CD4-positive, alpha-beta T cell (primary cell): ENCODE results near the gene HSDL1. TPM values are rescaled to one million over a fixed set of nuclear protein-coding genes. Genes with fewer than 3 reads are reported as not detected.

ENCODE experiments used
- ATAC-seq: fragments of 200-7000 bp; cut with Tn5 transposase; one replicate; pipeline ENCODE4 v1.10.0; 2022; ENCODE audit warnings: mild to moderate bottlenecking; ENCODE audit not compliant: poor library complexity
- CTCF ChIA-PET: fragments of 350-600 bp; sonication (Branson Sonifier 250); formaldehyde crosslinking; loops from one replicate; lab custom pipeline; 2021; ENCODE audit warnings: antibody characterized with exemption, inconsistent platforms; lab: Charles Lee
- POLR2A ChIA-PET: fragments of 350-600 bp; sonication (Branson Sonifier 250); formaldehyde crosslinking; loops from one replicate; lab custom pipeline; 2021; ENCODE audit warnings: antibody characterized with exemption, inconsistent platforms; lab: Charles Lee
- DNase-seq, 14 experiments: peaks; one replicate each; pipeline ENCODE4 v3.0.0-alpha.2; 2013 to 2020; ENCODE audit warnings: mixed read lengths in 2 of 14
- H3K27ac ChIP-seq, 2 donors: one replicate each; pipeline versions ENCODE4 v1.5.1 to v1.7.0; 2013; ENCODE audit warnings: low read length in 2 of 2, low read depth in 1 of 2, mild to moderate bottlenecking in 1 of 2
- H3K27me3 ChIP-seq, 2 experiments: 1 replicate in 1 of 2; 2 replicates in 1 of 2; pipeline versions ENCODE4 v1.6.1 to v1.7.0; 2013; ENCODE audit warnings: low read length in 2 of 2, control low read depth in 1 of 2, mild to moderate bottlenecking in 1 of 2, moderate library complexity in 1 of 2; ENCODE audit not compliant: insufficient read depth in 2 of 2, control insufficient read depth in 1 of 2
- H3K36me3 ChIP-seq: one replicate; pipeline ENCODE4 v1.6.1; 2013; ENCODE audit warnings: low read length, control low read depth; ENCODE audit not compliant: insufficient read depth
- H3K4me1 ChIP-seq: one replicate; pipeline ENCODE4 v1.6.1; 2013; ENCODE audit warnings: low read length, control low read depth; ENCODE audit not compliant: insufficient read depth
- H3K4me3 ChIP-seq: one replicate; pipeline ENCODE4 v1.5.1; 2013; ENCODE audit warnings: mild to moderate bottlenecking, low read length, moderate library complexity
- H3K9me3 ChIP-seq, 2 experiments: 1 replicate in 1 of 2; 2 replicates in 1 of 2; pipeline versions ENCODE4 v1.6.1 to v1.7.0; 2013; ENCODE audit warnings: low read length in 2 of 2, mild to moderate bottlenecking in 2 of 2, control low read depth in 1 of 2, moderate library complexity in 1 of 2; ENCODE audit not compliant: control insufficient read depth in 1 of 2, insufficient read depth in 1 of 2
- H3K27ac Mint-ChIP-seq: one replicate; pipeline ENCODE4 v1.8.0; 2020; ENCODE audit warnings: mixed read lengths
- H3K27me3 Mint-ChIP-seq: one replicate; pipeline ENCODE4 v1.8.0; 2021; ENCODE audit warnings: mixed read lengths
- H3K36me3 Mint-ChIP-seq: one replicate; pipeline ENCODE4 v1.8.0; 2021; ENCODE audit warnings: low read depth, mixed read lengths
- H3K4me1 Mint-ChIP-seq: one replicate; pipeline ENCODE4 v1.8.0; 2021; ENCODE audit warnings: low read depth, mixed read lengths
- H3K4me3 Mint-ChIP-seq: one replicate; pipeline ENCODE4 v1.8.0; 2020; ENCODE audit warnings: mild to moderate bottlenecking, mixed read lengths
- H3K9me3 Mint-ChIP-seq: one replicate; pipeline ENCODE4 v1.8.0; 2020; ENCODE audit warnings: mixed read lengths
- CTCF ChIP-seq: fragments of 200-600 bp; IDR thresholded peaks from one replicate; pipeline ENCODE4 v1.8.0; 2022; ENCODE audit warnings: antibody characterized with exemption, mild to moderate bottlenecking
- intact Hi-C, 2 experiments: fragments of 100-400 bp; cut with DNase I in 1 of 2; cut with micrococcal nuclease in 1 of 2; formaldehyde crosslinking; loops; one replicate each; pipeline versions ENCODE4 v1.15.1 to v1.9.0; 2023 to 2025; cut with DNase I, micrococcal nuclease
- total RNA-seq, 174 experiments: library from RNA in 2 of 174; stranded (reverse) in 2 of 174; gene quantifications; one replicate each; pipeline ENCODE4 v1.2.3 and lab custom pipeline; 2021 to 2026

HSDL1 gene
- total RNA-seq, 2 experiments from 2014 or later = 9.4 to 12.1 TPM

GRCh38 chr16:84105948-84106740, 38.8 kb downstream of the HSDL1 start:
- Histone ChIP-seq H3K36me3 (peaks cover 40% of the 10 kb centered on the region), H3K4me3 (no peak overlapping the region), H3K4me1 (peaks cover 34% of the 10 kb centered on the region), H3K9me3 (no peaks in the 10 kb centered on the region), H3K27me3 (no peaks in the 10 kb centered on the region), H3K27ac (no peak overlapping the region)
- intact Hi-C loops = no loop called here
- Mint-ChIP-seq H3K36me3 (peaks cover 71% of the 10 kb centered on the region), H3K27ac (peak overlapping the region; percentile 65), H3K4me1 (peaks cover 70% of the 10 kb centered on the region), H3K4me3 (no peak overlapping the region), H3K27me3 (no peaks in the 10 kb centered on the region), H3K9me3 (no peaks in the 10 kb centered on the region)
- no peak for TF ChIP-seq CTCF
- CTCF ChIA-PET = interaction anchor here (1.0 to 1.7 kb wide), 2 partner anchors 21 to 81 kb away, joined by 4 to 6 read pairs; partner anchors contain the start of gene TAF1C
- no peak for DNase-seq
- POLR2A ChIA-PET = interaction anchor here (1.4 kb wide), 1 partner anchor 11 kb away, joined by 9 read pairs; the partner anchor contains the start of gene MBTPS1
- ATAC-seq = no peak

- no peaks in the 10 kb centered on the region for H3K9me3 Mint-ChIP-seq
- Histone ChIP-seq H3K27me3 (no peaks in the 10 kb centered on the region), H3K27ac (no peak overlapping the region), H3K4me3 (no peak overlapping the region), H3K4me1 (peaks cover 28% of the 10 kb centered on the region), H3K36me3 (peaks cover 37% of the 10 kb centered on the region), H3K9me3 (no peaks in the 10 kb centered on the region)
- no peaks in the 10 kb centered on the region for H3K27me3 Mint-ChIP-seq
- DNase-seq (no peak), ATAC-seq (no peak)
- intact Hi-C loops = no loop called here
- H3K4me3 Mint-ChIP-seq = no peak overlapping the region
- POLR2A ChIA-PET = interaction anchor here (1.4 kb wide), 1 partner anchor 12 kb away, joined by 9 read pairs; the partner anchor contains the start of gene MBTPS1
- peak overlapping the region; percentile 65 for H3K27ac Mint-ChIP-seq
- CTCF ChIA-PET = interaction anchor here (1.0 to 1.7 kb wide), 3 partner anchors 13 to 82 kb away, joined by 4 to 6 read pairs (median 4); partner anchors contain the start of gene TAF1C
- peaks cover 62% of the 10 kb centered on the region for H3K4me1 Mint-ChIP-seq
- peaks cover 71% of the 10 kb centered on the region for H3K36me3 Mint-ChIP-seq
- no peak for TF ChIP-seq CTCF
These were observed 39.6 kb downstream of the HSDL1 start for GRCh38 chr16:84105301-84105815.

- peaks cover 72% of the 10 kb centered on the region for H3K36me3 Mint-ChIP-seq
- no peaks in the 10 kb centered on the region for H3K9me3 Mint-ChIP-seq
- Histone ChIP-seq H3K27me3 (no peaks in the 10 kb centered on the region), H3K4me3 (no peak overlapping the region), H3K9me3 (no peaks in the 10 kb centered on the region), H3K27ac (no peak overlapping the region), H3K36me3 (peaks cover 33% of the 10 kb centered on the region), H3K4me1 (peaks cover 28% of the 10 kb centered on the region)
- CTCF ChIA-PET = interaction anchor here (0.6 to 2.5 kb wide), 3 partner anchors 12 to 83 kb away, joined by 3 to 9 read pairs (median 4); partner anchors contain the start of gene TAF1C
- no peak for TF ChIP-seq CTCF
- H3K4me1 Mint-ChIP-seq = peaks cover 58% of the 10 kb centered on the region
- no peak overlapping the region for H3K27ac Mint-ChIP-seq
- no peaks in the 10 kb centered on the region for H3K27me3 Mint-ChIP-seq
- intact Hi-C loops = no loop called here
- POLR2A ChIA-PET = no interaction called here
- no peak overlapping the region for H3K4me3 Mint-ChIP-seq
- DNase-seq (no peak), ATAC-seq (no peak)
These were observed 40.7 kb downstream of the HSDL1 start for GRCh38 chr16:84104231-84104630.
